22Rv1 (cell line): ENCODE data around the gene DCTN2.

ENCODE experiments used
- CTCF ChIP-seq: fragments of 450-650 bp; IDR thresholded peaks from 2 replicates; pipeline ENCODE4 v1.5.1; 2017; ENCODE audit warnings: mild to moderate bottlenecking
- ZFX ChIP-seq: fragments of 450-650 bp; IDR thresholded peaks from 2 replicates; pipeline ENCODE4 v1.6.1; 2017; ENCODE audit warnings: antibody characterized with exemption, borderline replicate concordance

GRCh38 chr12:57518920-57519795 lies 27.8 kb downstream of the DCTN2 start:
- TF ChIP-seq CTCF (no peak), ZFX (no peak)
